Measurements from ENCODE around the gene GSG1. TPM values are rescaled to one million over a fixed set of nuclear protein-coding genes. Genes with fewer than 3 reads are reported as not detected.

The GSG1 gene
- total and polyA plus RNA-seq, 2 of the 8 experiments (the other 6 are each of a cell fraction or from before 2014, with no cell fraction given) = 0.89 to 1.4 TPM

DNA sequence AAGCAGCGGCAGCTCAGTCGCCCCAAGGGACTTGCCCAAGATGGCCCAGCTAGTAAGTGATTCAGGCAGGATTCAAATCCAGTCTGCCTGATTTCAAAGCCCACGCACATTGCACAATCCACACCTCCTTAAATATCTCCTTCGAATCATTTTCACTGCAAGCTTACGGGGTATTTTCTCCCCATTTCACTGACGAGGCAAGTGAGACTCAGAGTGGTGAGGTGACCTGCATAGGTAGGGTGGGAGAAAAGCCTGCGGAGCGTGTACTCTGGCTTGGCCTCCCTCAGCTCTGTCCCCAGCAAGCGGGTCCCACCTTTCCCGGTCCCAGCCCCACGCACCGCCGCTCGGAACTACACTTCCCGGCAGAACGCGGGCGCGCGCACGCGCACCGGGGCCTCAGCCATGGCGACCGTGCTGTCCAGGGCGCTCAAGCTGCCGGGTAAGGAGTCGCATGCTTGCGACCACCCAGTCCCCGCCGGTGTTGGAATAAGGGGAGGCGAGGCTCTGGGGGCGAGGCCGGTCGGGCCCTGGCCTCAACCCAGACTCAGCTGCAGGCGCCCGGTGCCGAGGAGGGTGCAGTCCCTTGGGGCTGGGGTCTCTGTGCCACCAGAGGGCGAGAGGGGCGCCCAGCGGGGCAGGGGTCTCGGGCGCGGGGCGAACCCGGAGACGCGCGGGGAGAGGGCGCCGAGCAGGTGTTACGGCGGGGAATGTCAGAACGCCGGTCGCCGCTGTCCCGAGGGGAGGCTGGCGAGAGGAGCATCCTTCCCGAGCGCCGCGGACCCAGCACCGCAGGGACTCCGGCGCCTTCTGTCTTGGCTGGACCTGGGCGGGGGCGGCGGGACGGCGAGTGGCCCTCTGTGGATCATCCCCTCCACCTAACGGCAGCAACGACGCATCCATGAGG is 59.2 kb downstream of the GSG1 start, which contains the start of gene FAM234B:
TSS of gene FAM234B (plus strand) at position 380 of the 904 bp plus-strand sequence. CDS start at position 403, 23 bp downstream.
- Histone ChIP-seq H2BK5ac (ENCODE audit: low read depth, low read length) (peak within 1 kb of the TSS; percentile 8; the same call in 1 of the 2 replicates), H2BK120ac (replicated peaks; ENCODE audit: low read depth, low read length) (no peak within 1 kb of the TSS), H3K9me3 (ENCODE audit: insufficient read depth in 2 of 2, low read depth in 1 of 2, low read length in 1 of 2) (no peaks in the 10 kb centered on the region), H3K36me3 (ENCODE audit: control insufficient read depth in 2 of 4, insufficient read depth in 4 of 4, low read length in 3 of 4) (no peaks in the 10 kb centered on the region; a peak in 1 of 8 replicates), H3K4me2 (ENCODE audit: insufficient read depth in 1 of 2, low read depth in 2 of 2, low read length in 2 of 2) (peak within 1 kb of the TSS; percentile 70 to 75), H3K9ac (replicated peaks in 1 of 4; ENCODE audit: extremely low read depth in 1 of 4, low read depth in 3 of 4, low read length in 3 of 4) (peak within 1 kb of the TSS in 3 of 4 experiments; percentile 55 to 56 (median 56); a peak in 6 of 7 replicates), H3K14ac (ENCODE audit: insufficient read length) (no peak within 1 kb of the TSS), H4K5ac (ENCODE audit: insufficient read length, low read depth, low read length) (peak within 1 kb of the TSS; percentile 78), H2BK15ac (ENCODE audit: low read length) (no peak within 1 kb of the TSS), H3K4me1 (replicated peaks in 1 of 4; ENCODE audit: control insufficient read depth in 3 of 4, insufficient read depth in 4 of 4, low read length in 3 of 4) (peaks cover 0 to 3% (median under 1%) of the 10 kb centered on the region in 4 experiments; a peak in 2 of 7 replicates), H3K4me3 (ENCODE audit: extremely low read depth in 1 of 4, insufficient read depth in 2 of 4, low read depth in 3 of 4, low read length in 4 of 4) (peak within 1 kb of the TSS; percentile 73 to 84 (median 80)), H2BK12ac (ENCODE audit: low read depth, low read length) (no peak within 1 kb of the TSS), H3K79me1 (ENCODE audit: low read depth, low read length) (peaks cover 2% of the 10 kb centered on the region; the same call in 1 of the 2 replicates), H3K23me2 (ENCODE audit: low read depth, low read length) (peaks cover 9% of the 10 kb centered on the region), H3K18ac (ENCODE audit: extremely low read depth, low read length) (peak within 1 kb of the TSS; percentile 86; the same call in 1 of the 2 replicates), H2AK5ac (ENCODE audit: low read depth, low read length) (no peak within 1 kb of the TSS), H2BK20ac (ENCODE audit: low read length) (0 out of 2 replicates have a peak within 1 kb of the TSS, but pooled peaks have one; percentile 3), H3K23ac (ENCODE audit: insufficient read length) (no peak within 1 kb of the TSS), H2AFZ (ENCODE audit: low read length) (peak within 1 kb of the TSS; percentile 92), H4K8ac (ENCODE audit: extremely low read depth, insufficient read depth, low read length) (peak within 1 kb of the TSS; percentile 78), H4K20me1 (replicated peaks in 1 of 2; ENCODE audit: control insufficient read depth in 1 of 2, insufficient read depth in 2 of 2, low read length in 2 of 2) (peaks cover 0 to 1% of the 10 kb centered on the region in 2 experiments), H3K27me3 (replicated peaks in 1 of 4; ENCODE audit: control insufficient read depth in 3 of 4, extremely low read depth in 1 of 4, insufficient read depth in 3 of 4, low read length in 3 of 4) (no peaks in the 10 kb centered on the region), H3K56ac (replicated peaks; ENCODE audit: insufficient read length, low read depth, low read length) (no peak within 1 kb of the TSS), H3K27ac (ENCODE audit: low read depth, low read length) (no peak within 1 kb of the TSS; the same call in 1 of the 2 replicates), H3K4ac (replicated peaks; ENCODE audit: insufficient read length, low read depth, low read length) (no peak within 1 kb of the TSS), H3K79me2 (ENCODE audit: control insufficient read depth in 1 of 2, insufficient read depth in 2 of 2, low read length in 2 of 2) (peaks cover 0 to 27% of the 10 kb centered on the region in 2 experiments; a peak in 3 of 4 replicates), H4K91ac (replicated peaks; ENCODE audit: insufficient read length, low read length) (no peak within 1 kb of the TSS)
- FAIRE-seq = no peak
- DNase-seq (ENCODE audit: low read depth in 1 of 2, low spot score in 2 of 2) = peak in 1 of 2 experiments; percentile 90
- ChIA-PET POLR2A (ENCODE audit: partially characterized antibody) (interaction anchor here (0.7 to 1.3 kb wide), 3 partner anchors 43 to 49 kb away, joined by 3 to 5 read pairs (median 4); no protein-coding TSS in a partner anchor), CTCF (ENCODE audit: partially characterized antibody) (interaction anchor here (1.0 to 3.1 kb wide), 21 partner anchors 9 to 938 kb away, joined by 3 to 12 read pairs (median 5); partner anchors contain the start of gene EMP1)
- 6% methylated on average over 67 of the region's 74 CpGs; no CpG with 5 or more reads in 1 of the 2 experiments for WGBS, 2 experiments (ENCODE audit: extremely low coverage in 1 of 2, insufficient coverage in 1 of 2, insufficient read length in 1 of 2, insufficient replicate concordance in 2 of 2, low coverage in 1 of 2, low lambda C conversion rate in 2 of 2, missing lambda C conversion rate in 1 of 2)
- TF ChIP-seq SP4 (IDR thresholded peaks at IDR 0.05; ENCODE audit: low read length) = peak; percentile 24; the same call in 1 of the 2 replicates
- no peak for TF ChIP-seq CHD2 (IDR thresholded peaks at IDR 0.05; ENCODE audit: low read length)
- TF ChIP-seq HDAC2 (IDR thresholded peaks at IDR 0.05; ENCODE audit: borderline replicate concordance in 1 of 2, low read depth in 2 of 2, low read length in 2 of 2) = peak; percentile 24 to 80; a peak in 3 of 4 replicates
- TF ChIP-seq, protein P1, sequence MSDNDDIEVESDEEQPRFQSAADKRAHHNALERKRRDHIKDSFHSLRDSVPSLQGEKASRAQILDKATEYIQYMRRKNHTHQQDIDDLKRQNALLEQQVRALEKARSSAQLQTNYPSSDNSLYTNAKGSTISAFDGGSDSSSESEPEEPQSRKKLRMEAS (IDR thresholded peaks at IDR 0.05) = peak; percentile 54
- TF ChIP-seq KDM4A (IDR thresholded peaks at IDR 0.05; ENCODE audit: low read depth, low read length, severe bottlenecking) = peak; percentile 91
- no peak for TF ChIP-seq CBX5 (IDR thresholded peaks at IDR 0.05; ENCODE audit: low read depth, low read length)
- TF ChIP-seq NRF1 (IDR thresholded peaks at IDR 0.05; ENCODE audit: low read depth, low read length) = peak; percentile 94
- peak; percentile 72 for TF ChIP-seq SIX5 (IDR thresholded peaks at IDR 0.05; ENCODE audit: low read depth, low read length)
- TF ChIP-seq TAF1 (IDR thresholded peaks at IDR 0.05; ENCODE audit: low read depth, low read length) = peak; percentile 62

All from H1 (cell line).